Lower leg skin (tissue), 3 donors: ENCODE data around the gene DRD2.

Source experiments
- POLR2A ChIP-seq, 2 donors: fragments of 450-650 bp; IDR thresholded peaks; one replicate each; pipeline ENCODE4 v1.6.1; 2016 to 2017; ENCODE audit warnings: antibody characterized with exemption in 2 of 2, mild to moderate bottlenecking in 1 of 2, moderate library complexity in 1 of 2
- TF ChIP-seq, protein P1 (sequence below), 3 donors: fragments of 450-650 bp; IDR thresholded peaks; one replicate each; pipeline ENCODE4 v1.5.1; 2016; ENCODE audit warnings: antibody characterized with exemption in 3 of 3, mild to moderate bottlenecking in 3 of 3, moderate library complexity in 2 of 3

DNA sequence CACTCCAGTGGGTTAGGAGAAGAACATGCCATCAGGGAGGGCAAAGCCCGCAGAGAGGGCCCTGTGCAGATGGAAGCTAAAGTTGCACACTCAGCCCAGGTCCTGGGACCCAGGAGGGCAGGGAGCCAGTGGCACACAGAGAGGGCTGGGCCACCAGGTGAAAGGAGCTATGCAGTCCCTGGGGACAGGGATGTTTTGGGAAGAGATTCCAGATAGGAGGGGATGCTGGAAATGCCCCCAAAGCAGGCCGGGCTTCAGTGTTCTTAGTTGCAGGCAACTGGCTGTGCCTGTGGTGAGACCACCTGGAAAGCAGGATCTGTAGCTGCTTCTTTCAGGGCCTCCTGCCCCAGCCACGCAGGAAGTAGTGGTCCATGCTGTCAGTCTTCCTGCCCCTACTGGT, 68.0 kb downstream of the DRD2 start:
- TF ChIP-seq, protein P1, sequence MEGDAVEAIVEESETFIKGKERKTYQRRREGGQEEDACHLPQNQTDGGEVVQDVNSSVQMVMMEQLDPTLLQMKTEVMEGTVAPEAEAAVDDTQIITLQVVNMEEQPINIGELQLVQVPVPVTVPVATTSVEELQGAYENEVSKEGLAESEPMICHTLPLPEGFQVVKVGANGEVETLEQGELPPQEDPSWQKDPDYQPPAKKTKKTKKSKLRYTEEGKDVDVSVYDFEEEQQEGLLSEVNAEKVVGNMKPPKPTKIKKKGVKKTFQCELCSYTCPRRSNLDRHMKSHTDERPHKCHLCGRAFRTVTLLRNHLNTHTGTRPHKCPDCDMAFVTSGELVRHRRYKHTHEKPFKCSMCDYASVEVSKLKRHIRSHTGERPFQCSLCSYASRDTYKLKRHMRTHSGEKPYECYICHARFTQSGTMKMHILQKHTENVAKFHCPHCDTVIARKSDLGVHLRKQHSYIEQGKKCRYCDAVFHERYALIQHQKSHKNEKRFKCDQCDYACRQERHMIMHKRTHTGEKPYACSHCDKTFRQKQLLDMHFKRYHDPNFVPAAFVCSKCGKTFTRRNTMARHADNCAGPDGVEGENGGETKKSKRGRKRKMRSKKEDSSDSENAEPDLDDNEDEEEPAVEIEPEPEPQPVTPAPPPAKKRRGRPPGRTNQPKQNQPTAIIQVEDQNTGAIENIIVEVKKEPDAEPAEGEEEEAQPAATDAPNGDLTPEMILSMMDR (IDR thresholded peaks at IDR 0.05), result no peak
- no peak for TF ChIP-seq POLR2A (IDR thresholded peaks at IDR 0.05)
